Aorta (tissue), 5 donors: Measurements from ENCODE around the gene OLFM1. TPM values are rescaled to one million over a fixed set of nuclear protein-coding genes. Genes with fewer than 3 reads are reported as not detected.

Source experiments
- ATAC-seq: fragments of 200-7000 bp; cut with Tn5 transposase; one replicate; pipeline ENCODE4 v1.9.1; 2022; ENCODE audit warnings: moderate library complexity; ENCODE audit not compliant: low FRiP score
- DNase-seq, 2 donors: peaks; one replicate each; pipeline ENCODE4 v3.0.0-alpha.2; 2020
- H3K27ac ChIP-seq, 2 donors: one replicate each; pipeline ENCODE4 v1.5.1; 2013; ENCODE audit warnings: low read length in 2 of 2, mild to moderate bottlenecking in 2 of 2, moderate library complexity in 2 of 2, control low read depth in 1 of 2, inconsistent platforms in 1 of 2, low read depth in 1 of 2
- H3K27me3 ChIP-seq, 2 donors: one replicate each; pipeline ENCODE4 v1.6.1; 2013; ENCODE audit warnings: control low read depth in 1 of 2, low read length in 1 of 2, mild to moderate bottlenecking in 1 of 2, moderate library complexity in 1 of 2; ENCODE audit not compliant: insufficient read depth in 2 of 2, control insufficient read depth in 1 of 2
- H3K36me3 ChIP-seq, 2 donors: one replicate each; pipeline ENCODE4 v1.6.1; 2013; ENCODE audit warnings: control low read depth in 1 of 2, low read length in 1 of 2, mild to moderate bottlenecking in 1 of 2; ENCODE audit not compliant: insufficient read depth in 2 of 2, control insufficient read depth in 1 of 2
- H3K4me1 ChIP-seq, 2 donors: one replicate each; pipeline ENCODE4 v1.6.1; 2013; ENCODE audit warnings: low read length in 2 of 2, control low read depth in 1 of 2, mild to moderate bottlenecking in 1 of 2, moderate library complexity in 1 of 2; ENCODE audit not compliant: insufficient read depth in 2 of 2, control insufficient read depth in 1 of 2
- H3K4me3 ChIP-seq, 2 donors: one replicate each; pipeline ENCODE4 v1.5.1; 2013; ENCODE audit warnings: low read length in 2 of 2, control low read depth in 1 of 2, mild to moderate bottlenecking in 1 of 2
- H3K9me3 ChIP-seq: one replicate; pipeline ENCODE4 v1.6.1; 2013; ENCODE audit warnings: mild to moderate bottlenecking, low read length; ENCODE audit not compliant: control insufficient read depth
- WGBS, 2 donors: extraction: QIAGEN DNeasy Blood & Tissue Kit; methylation state at CpG; one replicate each; pipeline ENCODE4 v1.1.7; 2013; 5-methylcytosine and 5-hydroxymethylcytosine counted together
- intact Hi-C, 2 donors: fragments of 100-400 bp; cut with DNase I; formaldehyde crosslinking; loops; one replicate each; pipeline versions ENCODE4 v1.14.2 to v1.15.0; 2022
- polyA plus RNA-seq, 2 donors: library from polyadenylated mRNA; stranded (reverse); fragments of 200-250 nt; gene quantifications; one replicate each; pipeline ENCODE4 v1.2.3, GENCODE V29; 2013
- total RNA-seq, 2 donors: library from RNA; stranded (reverse); fragmentation: NEBNext Ultra II Directional; extraction: Animal tissue kit (Norgen Biotek cat#: 25700); gene quantifications; one replicate each; pipeline ENCODE4 v1.2.1, GENCODE V29; 2021
- donor health status: healthy with polysubstance abuse.
- donor health status: Bipolar disorder and iron deficiency.
- donor health status: DM: no; HTN: no; CAD: no.
- donor health status: DM: no; HTN: no; CAD: no.
- donor health status: DM: yes; HTN: yes; CAD: no.

OLFM1 gene
- total and polyA plus RNA-seq, 4 donors = 3.5 to 63.0 (median 14.8) TPM

GRCh38 chr9:135135171-135135928 is 47.9 kb downstream of the OLFM1 start:
- DNase-seq (no peak), ATAC-seq (no peak)
- H3K4me1 ChIP-seq = no peaks in the 10 kb centered on the region
- H3K27ac ChIP-seq = no peak overlapping the region
- intact Hi-C loops = no loop called here
- no peaks in the 10 kb centered on the region for H3K36me3 ChIP-seq
- H3K4me3 ChIP-seq = no peak overlapping the region
- H3K27me3 ChIP-seq = no peaks in the 10 kb centered on the region
- peaks cover 7% of the 10 kb centered on the region for H3K9me3 ChIP-seq
- WGBS, 2 donors = 82 to 86% methylated on average over 13 of the region's 13 CpGs

GRCh38 chr9:135135929-135136315 is 48.5 kb downstream of the OLFM1 start:
- no peak for DNase-seq
- ATAC-seq = no peak
- no peaks in the 10 kb centered on the region for H3K27me3 ChIP-seq
- intact Hi-C loops = no loop called here
- 69 to 72% methylated on average over 6 of the region's 6 CpGs for WGBS, 2 donors
- H3K4me1 ChIP-seq = no peaks in the 10 kb centered on the region
- no peak overlapping the region for H3K4me3 ChIP-seq
- H3K36me3 ChIP-seq = no peaks in the 10 kb centered on the region
- H3K27ac ChIP-seq = no peak overlapping the region
- H3K9me3 ChIP-seq = peaks cover 7% of the 10 kb centered on the region

- H3K4me1 ChIP-seq = no peaks in the 10 kb centered on the region
- DNase-seq = no peak
- no peak for ATAC-seq
- no peak overlapping the region for H3K27ac ChIP-seq
- H3K36me3 ChIP-seq = no peaks in the 10 kb centered on the region
- no peak overlapping the region for H3K4me3 ChIP-seq
- intact Hi-C loops = no loop called here
- no peaks in the 10 kb centered on the region for H3K27me3 ChIP-seq
- 39 to 40% methylated on average over 9 of the region's 9 CpGs for WGBS, 2 donors
- peaks cover 6% of the 10 kb centered on the region for H3K9me3 ChIP-seq
These were observed 49.0 kb downstream of the OLFM1 start for GRCh38 chr9:135136481-135136880.

- H3K27me3 ChIP-seq = no peaks in the 10 kb centered on the region
- ATAC-seq = no peak
- 13 to 16% methylated on average over 18 of the region's 18 CpGs for WGBS, 2 donors
These were observed 49.7 kb downstream of the OLFM1 start for GRCh38 chr9:135136991-135137832.

GRCh38 chr9:135138078-135138855 is 50.8 kb downstream of the OLFM1 start:
- intact Hi-C loops = no loop called here
- no peaks in the 10 kb centered on the region for H3K27me3 ChIP-seq
- H3K27ac ChIP-seq = no peak overlapping the region
- H3K9me3 ChIP-seq = peaks cover 4% of the 10 kb centered on the region
- H3K4me3 ChIP-seq = no peak overlapping the region
- no peak for DNase-seq
- H3K36me3 ChIP-seq = no peaks in the 10 kb centered on the region
- 87 to 91% methylated on average over 10 of the region's 10 CpGs for WGBS, 2 donors
- no peak for ATAC-seq
- H3K4me1 ChIP-seq = no peaks in the 10 kb centered on the region

More at GRCh38 chr9:135136991-135137832, 49.7 kb downstream of the OLFM1 start:
- DNase-seq = no peak
- Histone ChIP-seq H3K4me1 (no peaks in the 10 kb centered on the region), H3K27ac (no peak overlapping the region), H3K36me3 (no peaks in the 10 kb centered on the region), H3K4me3 (no peak overlapping the region), H3K9me3 (peaks cover 4% of the 10 kb centered on the region)
- intact Hi-C loops = no loop called here

GRCh38 chr9:135139366-135139959 is 52.0 kb downstream of the OLFM1 start:
- DNase-seq = no peak

GRCh38 chr9:135141183-135141774 is 53.8 kb downstream of the OLFM1 start:
- WGBS, 2 donors = 85 to 90% methylated on average over 2 of the region's 2 CpGs
- no peaks in the 10 kb centered on the region for H3K27me3 ChIP-seq
- H3K4me1 ChIP-seq = no peaks in the 10 kb centered on the region
- ATAC-seq (no peak), DNase-seq (no peak)
- no peak overlapping the region for H3K27ac ChIP-seq
- H3K4me3 ChIP-seq = no peak overlapping the region
- H3K9me3 ChIP-seq = peaks cover 4% of the 10 kb centered on the region
- intact Hi-C loops = no loop called here
- no peaks in the 10 kb centered on the region for H3K36me3 ChIP-seq

More at GRCh38 chr9:135139366-135139959, 52.0 kb downstream of the OLFM1 start:
- 83 to 92% methylated on average over 2 of the region's 2 CpGs for whole genome bisulfite sequencing, 2 donors
- Histone ChIP-seq H3K27ac (no peak overlapping the region), H3K27me3 (no peaks in the 10 kb centered on the region), H3K9me3 (peaks cover 4% of the 10 kb centered on the region), H3K36me3 (no peaks in the 10 kb centered on the region), H3K4me3 (no peak overlapping the region), H3K4me1 (no peaks in the 10 kb centered on the region)
- ATAC-seq = no peak
- intact Hi-C loops = no loop called here

- no peaks in the 10 kb centered on the region for H3K9me3 ChIP-seq
- no peak overlapping the region for H3K4me3 ChIP-seq
- WGBS, 2 donors = 26% methylated on average over 14 to 16 of the region's 16 CpGs
- H3K27me3 ChIP-seq = no peaks in the 10 kb centered on the region
- no peaks in the 10 kb centered on the region for H3K36me3 ChIP-seq
- no peaks in the 10 kb centered on the region for H3K4me1 ChIP-seq
- DNase-seq = no peak
- H3K27ac ChIP-seq = no peak overlapping the region
- intact Hi-C loops = no loop called here
- peak; percentile 4 for ATAC-seq
These were observed 57.2 kb downstream of the OLFM1 start for GRCh38 chr9:135144581-135145170.
